SH-SY5Y (cell line): ENCODE data around the gene BZW1.

Source experiments
- GATA2 ChIP-seq: IDR thresholded peaks from 2 replicates; pipeline ENCODE4 v1.6.1; 2011; ENCODE audit warnings: mild to moderate bottlenecking, low read depth, low read length
- GATA3 ChIP-seq: IDR thresholded peaks from 2 replicates; pipeline ENCODE4 v1.6.1; 2011; ENCODE audit warnings: low read depth, mild to moderate bottlenecking, low read length, moderate library complexity

GRCh38 chr2:200860092-200860795 lies 48.5 kb downstream of the BZW1 start:
- TF ChIP-seq GATA3 (no peak), GATA2 (no peak)
